GM12892 (cell line): ENCODE results near the gene PLA2G2F.

ENCODE experiments used
- POLR2A ChIP-seq: IDR thresholded peaks from 2 replicates; pipeline ENCODE4 v1.6.1; 2011; ENCODE audit warnings: low read depth, low read length, control low read depth
- TAF1 ChIP-seq: IDR thresholded peaks from 2 replicates; pipeline ENCODE4 v1.6.1; 2011; ENCODE audit warnings: low read depth, mild to moderate bottlenecking, control low read depth, low read length, borderline replicate concordance

GRCh38 chr1:20096840-20097447 lies 42.2 kb upstream of the PLA2G2F start:
- TF ChIP-seq POLR2A (no peak), TAF1 (no peak)
